ENCODE measurements around the gene LCP2.

LCP2 gene

DNA sequence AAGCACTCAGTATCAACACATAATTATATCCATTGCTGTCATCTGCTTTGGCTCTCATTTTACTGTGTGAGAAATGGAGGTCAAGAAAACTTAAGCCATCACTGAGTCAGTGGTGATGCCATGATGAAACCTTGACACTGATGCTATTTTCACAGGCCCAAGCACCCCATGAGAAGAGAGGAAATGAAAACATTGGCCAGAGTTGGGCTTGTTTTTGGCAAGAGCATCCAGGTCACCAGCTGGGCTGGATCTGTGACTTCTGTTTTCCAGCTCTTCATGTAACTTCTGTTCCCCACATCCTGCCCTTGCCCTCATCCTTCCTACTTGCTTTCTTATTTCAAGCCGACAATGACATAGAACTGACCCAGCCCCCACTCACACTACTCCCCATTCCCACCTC, 10.0 kb downstream of the LCP2 start:
- no peak overlapping the region for H3K4me3 ChIP-seq (ENCODE audit: low read depth, low read length)
- no peak for TF ChIP-seq ZBTB8A (tag by site-specific recombination; IDR thresholded peaks at IDR 0.05)
- no peak for TF ChIP-seq ZFP69B (tag by site-specific recombination; IDR thresholded peaks at IDR 0.05)
- no peak for TF ChIP-seq ZSCAN4 (tag by site-specific recombination; IDR thresholded peaks at IDR 0.05)
- no peak for TF ChIP-seq ZBTB44 (tag by site-specific recombination; IDR thresholded peaks at IDR 0.05)
- TF ChIP-seq ZNF529 (tag by site-specific recombination; IDR thresholded peaks at IDR 0.05; ENCODE audit: insufficient replicate concordance): no peak
- TF ChIP-seq, protein P1, sequence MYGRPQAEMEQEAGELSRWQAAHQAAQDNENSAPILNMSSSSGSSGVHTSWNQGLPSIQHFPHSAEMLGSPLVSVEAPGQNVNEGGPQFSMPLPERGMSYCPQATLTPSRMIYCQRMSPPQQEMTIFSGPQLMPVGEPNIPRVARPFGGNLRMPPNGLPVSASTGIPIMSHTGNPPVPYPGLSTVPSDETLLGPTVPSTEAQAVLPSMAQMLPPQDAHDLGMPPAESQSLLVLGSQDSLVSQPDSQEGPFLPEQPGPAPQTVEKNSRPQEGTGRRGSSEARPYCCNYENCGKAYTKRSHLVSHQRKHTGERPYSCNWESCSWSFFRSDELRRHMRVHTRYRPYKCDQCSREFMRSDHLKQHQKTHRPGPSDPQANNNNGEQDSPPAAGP (tag by site-specific recombination; IDR thresholded peaks at IDR 0.05): no peak
- no peak for TF ChIP-seq KLF10 (tag by site-specific recombination; IDR thresholded peaks at IDR 0.05)
- TF ChIP-seq ZNF692 (tag by site-specific recombination; IDR thresholded peaks at IDR 0.05): no peak
- no peak for TF ChIP-seq GLI4 (tag by site-specific recombination; IDR thresholded peaks at IDR 0.05)
- no peak for TF ChIP-seq ZNF510 (tag by site-specific recombination; IDR thresholded peaks at IDR 0.05; ENCODE audit: insufficient replicate concordance)
- TF ChIP-seq ZNF548 (tag by site-specific recombination; IDR thresholded peaks at IDR 0.05): no peak
- TF ChIP-seq ZNF747 (tag by site-specific recombination; IDR thresholded peaks at IDR 0.05): no peak
- no peak for TF ChIP-seq ZNF660 (tag by site-specific recombination; IDR thresholded peaks at IDR 0.05)
- POLR2A ChIA-PET: no interaction called here
- no peaks in the 10 kb centered on the region for H3K36me3 ChIP-seq (ENCODE audit: control insufficient read depth in 2 of 2, insufficient read depth in 1 of 2, low read length in 2 of 2)
- H3K27ac ChIP-seq (ENCODE audit: extremely low read depth, low read depth, low read length): no peak overlapping the region
- H3K9me3 ChIP-seq (ENCODE audit: control insufficient read depth, insufficient read depth, low read depth, low read length): no peaks in the 10 kb centered on the region; the same call in none of the 2 replicates
- H3K4me1 ChIP-seq (ENCODE audit: control insufficient read depth, insufficient read depth, low read length): no peaks in the 10 kb centered on the region
- CTCF ChIA-PET: interaction anchor here (1.4 to 1.6 kb wide), 2 partner anchors 13 to 20 kb away, joined by 3 to 6 read pairs; no protein-coding TSS in a partner anchor

GRCh38 chr5:170286386-170286925, 11.1 kb downstream of the LCP2 start:
- Histone ChIP-seq H3K9me3 (ENCODE audit: control insufficient read depth, insufficient read depth, low read depth, low read length) (no peaks in the 10 kb centered on the region; the same call in none of the 2 replicates), H3K4me1 (ENCODE audit: control insufficient read depth, insufficient read depth, low read length) (no peaks in the 10 kb centered on the region), H3K36me3 (ENCODE audit: control insufficient read depth in 2 of 2, insufficient read depth in 1 of 2, low read length in 2 of 2) (no peaks in the 10 kb centered on the region), H3K27ac (ENCODE audit: extremely low read depth, low read depth, low read length) (no peak overlapping the region), H3K4me3 (ENCODE audit: low read depth, low read length) (no peak overlapping the region)
- TF ChIP-seq ZNF423 (tag by site-specific recombination; IDR thresholded peaks at IDR 0.05) (no peak), ZNF404 (tag by site-specific recombination; IDR thresholded peaks at IDR 0.05) (no peak), BCL11B (tag by site-specific recombination; IDR thresholded peaks at IDR 0.05; ENCODE audit: low read depth) (no peak), ZNF555 (tag by site-specific recombination; conservative IDR thresholded peaks at IDR 0.05) (no peak), SP7 (tag by site-specific recombination; IDR thresholded peaks at IDR 0.05) (no peak), ZNF155 (tag by site-specific recombination; IDR thresholded peaks at IDR 0.05) (no peak), CTCF (tag by site-specific recombination; IDR thresholded peaks at IDR 0.05) (no peak), ZNF292 (tag by site-specific recombination; IDR thresholded peaks at IDR 0.05; ENCODE audit: borderline replicate concordance, low read depth) (no peak), FEZF1 (tag by site-specific recombination; IDR thresholded peaks at IDR 0.05) (no peak), ZNF138 (tag by site-specific recombination; IDR thresholded peaks at IDR 0.05; ENCODE audit: borderline replicate concordance) (no peak), ZNF704 (tag by site-specific recombination; IDR thresholded peaks at IDR 0.05) (no peak), ZBTB7A (tag by site-specific recombination; IDR thresholded peaks at IDR 0.05; ENCODE audit: low read depth) (no peak)
- POLR2A ChIA-PET: no interaction called here
- CTCF ChIA-PET: no interaction called here
